Measurements from ENCODE around the gene LRRC4B. TPM values are rescaled to one million over a fixed set of nuclear protein-coding genes. Genes with fewer than 3 reads are reported as not detected.

Gene LRRC4B
- total RNA-seq, 1 donor from 2014 or later = not detected

DNA sequence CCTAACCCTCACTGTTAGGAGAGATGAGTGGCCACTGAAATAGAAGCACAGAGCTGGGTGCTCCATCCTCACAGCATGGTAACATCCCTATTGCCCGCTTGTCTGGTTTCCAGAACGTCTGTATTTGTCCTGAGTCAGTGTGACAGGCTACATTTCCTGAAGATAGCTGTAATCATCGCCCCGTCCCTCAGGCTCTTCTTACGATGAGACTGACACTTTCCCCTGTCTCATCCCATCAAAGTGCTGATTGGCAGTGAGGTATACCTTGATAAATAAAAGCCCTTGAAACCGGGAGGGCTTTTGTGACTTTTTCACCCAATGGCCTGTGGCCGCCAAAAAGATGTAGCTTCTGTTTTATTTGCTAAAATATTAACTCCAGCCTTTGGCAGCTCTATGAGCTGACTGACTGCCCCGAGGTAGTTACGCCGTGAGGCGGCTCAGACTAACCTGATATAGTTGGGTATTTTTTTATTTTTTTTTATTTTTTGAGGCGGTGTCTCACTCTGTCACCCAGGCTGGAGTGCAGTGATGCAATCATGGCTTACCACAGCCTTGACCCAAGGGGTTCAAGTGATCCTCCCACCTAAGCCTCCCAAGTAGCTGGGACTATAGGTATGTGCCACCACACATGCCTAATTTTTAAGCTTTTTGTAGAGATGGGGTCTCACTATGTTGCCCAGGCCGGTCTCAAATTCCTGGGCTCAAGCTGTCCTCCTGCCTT is 5.7 kb upstream of the LRRC4B start:
- no peak for DNase-seq (ENCODE audit: extremely low read depth, low read depth, low spot score)

DNA sequence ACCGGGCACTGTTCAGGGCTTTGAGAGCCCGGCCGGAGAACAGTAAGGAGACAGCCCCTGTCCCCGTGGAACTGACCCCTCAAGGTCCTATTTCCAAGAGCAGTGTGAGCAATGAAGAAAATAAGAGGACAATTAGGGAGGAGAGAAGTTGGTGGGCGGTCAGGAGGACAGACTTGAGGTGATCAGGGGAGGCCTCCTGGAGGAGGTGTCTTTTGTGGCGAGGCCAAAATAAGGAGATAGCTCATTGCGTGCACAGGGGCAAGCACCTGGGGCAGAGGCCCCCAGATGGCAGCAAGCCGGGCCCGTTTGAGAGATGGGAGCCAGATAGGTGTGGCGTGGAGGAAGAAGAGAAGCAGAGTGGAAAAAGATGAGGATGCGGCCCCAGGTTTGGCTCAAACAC is 2.8 kb upstream of the LRRC4B start:
- no peak for DNase-seq (ENCODE audit: extremely low read depth, low read depth, low spot score)

DNA sequence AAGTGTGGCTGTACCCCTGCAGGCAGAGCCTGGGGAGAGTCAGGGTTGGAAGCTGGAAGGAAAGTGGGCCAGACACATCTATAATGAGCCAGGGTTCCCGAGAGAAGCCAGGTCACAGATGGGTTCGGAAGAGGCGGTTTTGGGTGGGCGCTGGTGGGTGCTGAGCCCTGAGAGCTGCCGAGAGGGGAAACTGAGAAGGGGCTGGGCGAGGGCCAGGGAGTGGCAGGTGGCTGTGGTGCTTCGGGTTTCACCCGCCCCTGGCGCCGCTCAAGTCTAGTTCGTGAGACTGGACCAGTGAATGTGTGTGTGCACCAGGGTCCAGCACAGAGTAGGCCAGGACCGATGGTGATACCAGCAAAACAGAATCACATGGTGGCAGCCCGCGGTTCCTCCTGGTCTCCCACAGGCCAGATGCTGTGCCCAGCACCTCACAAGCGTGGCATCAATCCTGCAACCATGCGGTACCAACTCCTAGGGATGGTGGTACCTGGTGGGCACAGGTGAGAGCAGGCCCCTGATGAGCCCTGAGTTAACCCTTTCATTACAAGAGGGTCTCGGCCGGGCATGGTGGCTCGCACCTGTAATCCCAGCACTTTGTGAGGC is 1.8 kb upstream of the LRRC4B start:
- no peak for DNase-seq (ENCODE audit: extremely low read depth, low read depth, low spot score)

DNA sequence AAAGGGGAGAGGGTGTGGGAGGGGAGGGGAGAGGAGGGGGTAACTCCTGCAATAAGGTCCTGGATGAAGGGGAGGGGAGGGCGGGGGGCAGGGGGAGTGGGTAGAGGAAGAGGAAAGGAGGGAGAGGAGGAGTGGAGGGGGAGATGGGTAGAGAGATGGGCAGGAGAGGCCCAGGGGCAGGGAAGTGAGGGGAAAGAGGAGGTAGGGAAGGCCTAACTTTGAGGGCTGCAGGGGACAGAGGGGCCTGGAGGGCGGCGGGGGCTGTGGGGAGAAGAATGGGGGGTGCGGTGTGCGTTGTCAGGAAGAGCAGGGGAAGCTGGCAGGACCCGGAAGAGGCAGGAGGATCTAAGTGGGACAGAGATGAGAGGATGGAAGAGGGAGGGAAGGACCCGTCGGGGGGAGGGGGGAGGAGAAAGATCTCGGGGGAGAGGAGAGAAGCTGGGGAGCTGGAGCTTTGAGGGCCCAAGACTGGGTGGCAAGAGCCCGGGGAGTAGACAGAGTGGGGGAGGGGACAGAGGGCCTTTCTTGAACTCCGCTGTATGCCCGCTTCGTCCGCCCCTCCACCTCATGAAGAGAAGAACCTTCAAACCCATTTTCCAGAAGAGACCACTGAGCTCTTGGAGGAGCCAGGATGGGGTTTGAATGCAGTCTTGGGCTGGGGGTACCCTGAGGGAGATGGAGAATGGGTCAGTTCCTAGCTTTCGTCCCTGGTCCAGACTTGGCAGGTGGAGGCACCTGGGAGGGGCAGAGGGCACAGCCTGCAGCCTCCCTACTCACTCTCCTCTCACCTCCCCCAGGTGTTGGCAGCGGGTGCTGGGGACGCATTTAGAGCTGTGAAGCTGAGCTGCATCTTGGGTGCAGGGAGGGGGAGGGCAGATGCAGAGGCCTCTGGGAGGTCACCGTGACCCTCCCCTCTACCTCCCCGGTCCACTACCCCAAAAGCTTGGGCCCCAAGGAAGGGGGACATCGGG is 778 bp upstream of the LRRC4B start:
- DNase-seq (ENCODE audit: extremely low read depth, low read depth, low spot score) = no peak

DNA sequence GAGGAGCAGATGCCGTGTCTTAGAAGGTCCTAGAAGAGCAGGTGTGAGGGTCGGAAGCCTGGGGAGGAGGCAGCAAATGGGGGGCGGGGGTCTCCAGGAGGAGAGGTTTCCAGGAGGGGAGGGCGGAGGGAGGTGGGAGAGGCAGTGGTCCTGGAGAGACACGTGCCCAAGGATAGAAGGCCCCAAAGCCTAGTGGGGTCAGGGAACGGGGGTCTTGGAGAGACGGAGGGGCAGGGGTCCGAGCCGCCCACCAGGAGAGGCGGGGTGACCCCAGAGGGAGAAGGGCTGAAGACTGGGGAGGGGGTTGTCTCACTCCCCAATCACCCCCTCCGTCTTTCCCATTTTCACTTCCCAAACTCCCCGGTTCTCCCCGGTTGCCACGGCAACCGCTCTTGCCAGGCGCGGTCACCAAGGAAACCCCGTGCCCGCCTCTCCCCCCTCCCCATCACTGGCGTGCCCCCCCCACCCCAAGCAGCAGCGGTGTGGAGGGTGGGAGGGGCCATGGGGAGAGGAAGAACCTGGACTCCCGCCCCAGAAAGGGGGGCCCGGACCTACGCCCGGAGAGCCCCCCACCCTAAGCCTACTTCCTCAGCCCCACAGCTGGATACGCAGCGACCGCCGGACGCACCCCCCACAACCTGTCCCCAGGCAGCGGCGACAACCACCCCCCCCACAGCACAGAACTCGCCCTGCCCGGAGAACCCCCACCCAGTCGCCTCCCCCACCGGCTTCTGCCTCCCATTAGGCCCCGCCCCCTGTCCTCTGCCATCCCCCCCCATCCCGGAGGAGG is 988 bp downstream of the LRRC4B start:
- no peak for DNase-seq (ENCODE audit: extremely low read depth, low read depth, low spot score)

DNA sequence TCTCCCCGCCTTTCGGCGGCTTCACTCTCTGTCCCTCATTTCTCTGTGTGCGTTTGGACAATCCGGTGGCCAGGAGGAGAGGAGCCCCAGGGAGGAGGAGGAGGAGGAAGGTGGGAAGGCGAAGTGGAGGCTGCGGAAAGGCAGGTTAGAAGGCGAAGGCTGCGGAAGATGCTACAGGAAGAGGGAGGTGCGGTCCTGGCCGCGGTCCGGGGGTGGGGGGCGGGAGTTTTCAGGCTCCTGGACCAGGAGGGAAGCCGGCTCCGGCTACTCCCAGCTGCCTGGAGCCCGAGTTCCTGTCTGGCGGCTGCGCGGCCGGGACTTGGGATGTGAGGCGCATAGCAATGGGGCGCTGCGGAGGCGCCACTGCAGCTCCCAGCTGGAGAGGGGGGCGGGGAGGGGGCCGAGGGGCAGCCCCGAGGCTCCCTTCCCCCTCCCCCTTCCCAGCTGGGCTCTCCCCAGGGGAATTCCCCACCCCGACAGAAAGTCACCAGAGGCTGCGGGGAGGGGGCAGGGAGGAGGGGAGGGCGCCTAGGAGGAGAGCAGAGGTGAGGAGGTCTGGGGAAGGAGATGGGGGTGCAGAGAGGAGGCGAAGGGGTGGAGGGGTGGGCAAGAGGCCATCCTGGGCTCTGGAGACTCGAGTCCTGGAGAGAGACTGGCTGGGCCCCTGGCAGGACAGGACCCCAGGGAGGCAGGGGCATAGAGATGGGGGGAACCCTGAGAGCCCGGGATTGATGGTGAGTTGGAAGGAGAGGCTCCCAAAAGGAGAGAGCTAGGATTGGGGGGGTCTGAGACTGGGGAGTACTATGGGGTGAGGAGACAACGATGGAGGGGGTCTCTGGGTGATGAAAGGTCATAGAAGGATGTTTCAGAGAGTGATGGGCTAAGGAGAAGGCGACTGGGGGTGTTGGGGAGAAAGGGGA is 2.0 kb downstream of the LRRC4B start:
- no peak for DNase-seq (ENCODE audit: extremely low read depth, low read depth, low spot score)

DNA sequence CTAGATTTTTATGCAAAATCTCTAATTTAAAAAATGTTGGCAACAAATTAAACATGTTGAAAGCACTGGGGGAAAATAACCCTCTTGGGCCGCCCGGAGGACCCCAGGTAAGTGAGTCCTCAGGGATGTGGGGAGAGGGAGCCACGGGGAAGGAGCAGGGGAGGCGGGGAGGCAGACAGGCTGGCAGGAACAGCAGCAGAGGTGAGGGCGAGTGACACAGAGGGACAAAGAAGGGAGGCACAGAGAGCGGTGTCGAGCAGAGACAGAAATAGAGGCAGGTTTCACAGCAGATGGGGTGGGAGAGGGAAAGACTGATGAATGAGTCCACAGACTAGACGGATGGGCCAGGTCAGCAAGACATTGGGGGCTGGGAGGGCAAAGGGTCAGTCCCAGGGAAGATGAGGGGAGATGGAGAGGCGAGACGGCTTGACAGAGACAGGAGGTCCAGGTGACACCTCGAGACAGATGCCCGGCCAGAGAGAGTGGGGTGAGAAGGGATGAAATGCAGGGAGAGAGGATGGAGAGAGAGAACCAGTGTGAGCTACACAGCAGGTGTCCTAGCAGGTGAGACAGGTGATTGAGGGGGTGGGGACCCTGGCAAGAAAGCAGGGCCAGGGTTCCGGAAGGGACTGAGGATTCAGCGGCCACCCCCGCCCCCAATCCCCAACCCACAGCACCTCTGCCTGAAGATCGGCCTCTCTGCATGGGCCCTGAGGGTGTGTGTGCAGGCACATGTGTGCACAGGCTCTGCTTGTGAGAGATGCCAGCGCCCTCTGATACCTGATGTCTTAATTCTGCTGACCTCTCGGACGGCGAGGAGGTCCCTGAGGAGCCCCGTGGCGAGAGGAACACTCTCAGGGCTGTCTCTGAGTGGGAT is 3.8 kb downstream of the LRRC4B start:
- no peak for DNase-seq (ENCODE audit: extremely low read depth, low read depth, low spot score)

DNA sequence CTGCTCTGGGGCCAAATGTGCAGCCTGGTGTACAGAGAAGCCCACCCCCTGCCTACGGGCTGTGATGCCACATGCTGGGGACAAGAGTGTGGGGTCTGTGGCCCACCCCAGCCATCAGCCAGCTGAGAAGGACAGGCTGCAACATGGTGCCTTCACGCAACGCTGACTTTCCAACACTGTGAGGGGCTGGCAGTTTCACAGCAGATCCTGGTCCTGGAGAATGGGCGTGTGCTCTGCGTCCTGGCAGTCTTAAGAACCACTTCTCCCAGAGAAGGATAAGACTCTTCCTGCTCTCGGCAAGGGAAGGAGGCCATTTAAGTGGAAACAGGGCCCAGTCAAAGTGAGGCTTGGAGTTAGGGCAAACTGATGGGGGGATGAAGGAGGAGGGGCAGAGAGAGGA is 4.6 kb downstream of the LRRC4B start:
- no peak for DNase-seq (ENCODE audit: extremely low read depth, low read depth, low spot score)

DNA sequence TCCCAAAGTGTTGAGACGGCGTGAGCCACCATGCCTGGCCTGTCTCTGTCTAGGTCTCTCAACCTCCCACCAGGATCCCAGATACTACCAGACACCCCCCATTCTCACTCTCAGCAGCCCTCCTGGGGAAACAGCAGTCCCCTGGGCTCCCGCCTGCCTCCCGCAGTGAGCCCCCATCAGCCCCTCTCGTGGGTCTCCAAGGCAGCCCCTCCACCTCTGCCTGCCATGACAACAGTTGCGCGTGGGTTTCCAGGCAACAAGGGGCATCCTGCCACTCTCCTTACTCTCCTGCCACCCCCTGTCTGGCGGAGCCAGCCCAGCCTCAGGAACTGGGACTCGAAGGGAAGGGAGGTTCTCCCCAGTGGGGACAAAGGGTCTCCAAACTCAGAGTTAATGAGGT is 5.2 kb downstream of the LRRC4B start:
- no peak for DNase-seq (ENCODE audit: extremely low read depth, low read depth, low spot score)

DNA sequence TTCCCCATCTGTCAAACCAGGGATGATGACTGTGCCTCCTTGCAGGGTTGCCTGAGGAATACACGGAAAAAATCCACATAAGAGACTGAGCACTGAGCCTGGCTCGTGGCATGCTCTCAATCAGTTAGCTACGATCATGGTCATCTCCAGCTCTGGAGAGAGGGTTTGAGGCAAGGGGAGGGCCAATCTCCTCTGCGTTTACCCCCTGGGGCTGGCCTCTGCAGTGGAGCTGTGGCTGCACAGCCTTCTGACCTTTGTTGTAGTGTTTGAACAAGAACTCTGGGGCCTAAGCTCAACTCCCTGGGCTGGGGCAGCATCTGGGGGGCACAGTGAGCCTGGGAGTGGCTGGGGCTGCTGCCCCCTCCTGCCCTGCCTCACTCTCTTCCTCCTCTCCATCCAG is 5.9 kb downstream of the LRRC4B start:
- no peak for DNase-seq (ENCODE audit: extremely low read depth, low read depth, low spot score)

DNA sequence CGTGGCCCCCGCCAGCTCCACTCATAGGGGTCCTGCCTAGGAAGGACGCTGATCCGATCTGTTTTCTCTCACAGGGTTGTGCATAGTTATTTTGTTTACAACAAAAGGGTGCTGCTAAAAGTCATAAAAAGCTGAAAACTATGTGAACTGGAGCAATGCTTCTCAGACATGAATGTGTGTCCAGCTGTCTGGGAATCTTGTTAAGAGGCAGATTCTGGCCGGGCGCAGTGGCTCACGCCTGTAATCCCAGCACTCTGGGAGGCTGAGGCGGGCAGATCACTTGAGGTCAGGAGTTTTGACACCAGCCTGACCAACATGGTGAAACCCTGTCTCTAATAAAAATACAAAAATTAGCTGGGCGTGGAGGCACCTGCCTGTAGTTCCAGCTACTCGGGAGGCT is 8.6 kb downstream of the LRRC4B start:
- no peak for DNase-seq (ENCODE audit: extremely low read depth, low read depth, low spot score)

DNA sequence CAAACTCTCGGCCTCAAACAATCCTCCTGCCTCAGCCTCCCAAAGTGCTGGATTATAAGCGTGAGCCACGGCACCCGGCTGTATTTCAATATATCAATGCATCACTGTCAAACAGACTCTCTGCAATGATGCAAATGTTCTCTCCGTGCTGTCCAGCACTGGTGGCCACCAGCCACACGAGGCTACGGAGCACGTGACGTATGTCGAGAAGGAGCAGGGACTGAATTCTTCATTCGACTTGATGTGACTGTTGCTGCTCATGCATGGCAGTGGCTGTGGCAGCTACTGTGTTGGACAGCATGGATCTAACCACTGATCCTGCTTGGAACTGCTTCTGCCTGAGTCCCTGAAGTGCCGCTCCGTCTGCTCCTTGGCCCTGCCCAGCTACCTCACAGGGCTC is 9.8 kb downstream of the LRRC4B start:
- no peak for DNase-seq (ENCODE audit: extremely low read depth, low read depth, low spot score)

DNA sequence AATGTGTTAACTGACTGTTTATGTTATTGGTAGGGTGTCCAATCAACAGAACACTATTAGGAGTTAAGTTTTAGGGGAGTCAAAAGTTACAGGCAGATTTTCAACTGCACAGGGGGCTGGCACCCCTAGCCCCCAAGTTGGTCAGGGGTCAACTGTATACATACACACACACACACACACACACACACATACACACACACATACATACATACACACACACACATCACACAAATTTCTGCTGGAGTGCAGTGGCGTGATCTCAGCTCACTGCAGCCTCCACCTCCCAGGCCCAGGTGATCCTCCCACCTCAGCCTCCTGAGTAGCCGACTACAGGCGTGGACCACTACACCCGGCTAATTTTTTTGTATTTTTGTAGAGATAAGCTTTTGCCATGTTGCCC is 10.2 kb downstream of the LRRC4B start:
- no peak for DNase-seq (ENCODE audit: extremely low read depth, low read depth, low spot score)

DNA sequence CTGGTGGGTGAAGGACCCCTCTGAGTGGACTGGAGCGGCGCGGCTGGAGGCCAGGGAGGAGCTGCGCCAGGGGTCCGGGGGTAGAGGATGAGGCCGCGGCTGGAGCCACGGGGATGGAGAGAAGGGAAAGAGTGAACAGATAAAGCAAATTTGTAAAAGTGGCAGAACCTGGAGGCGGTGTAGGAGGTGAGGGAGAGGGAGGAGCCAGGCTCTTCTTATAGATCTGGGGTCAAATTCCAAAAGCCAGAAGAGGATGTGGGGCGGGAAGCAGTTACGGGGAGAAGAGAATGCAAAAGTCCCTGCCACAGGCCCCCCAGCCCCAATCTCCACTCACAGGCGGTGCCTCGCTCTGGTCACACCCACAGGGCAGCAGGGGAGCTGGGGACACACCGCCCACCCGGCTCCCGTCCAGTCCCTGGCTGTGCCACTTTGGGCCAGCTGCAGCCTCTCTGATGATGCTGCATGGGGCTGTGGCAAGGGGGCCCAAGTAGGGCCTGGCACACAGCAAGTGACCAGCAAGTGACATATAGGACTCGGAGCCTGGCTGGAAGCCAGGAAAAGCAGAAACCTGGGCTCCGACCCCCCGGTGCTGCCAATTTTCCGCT is 11.1 kb downstream of the LRRC4B start:
- DNase-seq (ENCODE audit: extremely low read depth, low read depth, low spot score) = no peak

DNA sequence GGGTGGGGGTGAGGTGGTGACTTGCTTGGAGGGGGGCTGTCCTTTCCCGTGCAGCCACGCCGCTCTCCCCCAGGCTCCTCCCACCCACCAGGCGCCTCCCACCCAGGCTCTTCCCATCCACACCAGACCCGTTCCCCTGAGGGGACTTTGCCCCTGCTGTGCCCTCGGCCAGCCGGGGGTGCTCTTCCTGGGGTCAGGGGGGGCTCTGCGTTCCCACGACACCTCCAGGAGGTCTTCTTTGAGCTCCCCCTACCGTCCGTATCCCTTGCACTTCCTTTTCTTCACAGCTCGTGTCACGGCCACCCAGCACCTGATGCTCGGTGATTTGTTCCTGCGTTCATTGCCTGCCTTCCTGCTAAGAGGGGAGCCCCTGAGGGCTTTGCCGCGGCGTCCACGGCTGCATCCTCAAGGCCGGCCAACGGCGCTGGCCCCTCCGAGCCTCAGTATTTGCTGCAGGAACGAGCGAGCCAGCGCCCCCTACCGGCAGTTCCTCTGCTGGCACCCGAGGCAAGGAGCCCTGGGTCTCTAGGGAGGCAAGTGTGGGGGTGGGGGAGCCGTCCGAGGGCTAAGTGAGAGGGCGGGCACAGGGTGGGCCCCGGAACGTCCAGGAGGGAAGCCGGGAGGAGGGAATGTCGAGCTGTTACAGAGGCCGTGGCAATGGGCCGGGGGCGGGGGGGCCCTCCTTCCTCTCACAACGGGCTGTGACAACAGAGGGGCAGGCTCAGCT is 11.8 kb downstream of the LRRC4B start:
- no peak for DNase-seq (ENCODE audit: extremely low read depth, low read depth, low spot score)

DNA sequence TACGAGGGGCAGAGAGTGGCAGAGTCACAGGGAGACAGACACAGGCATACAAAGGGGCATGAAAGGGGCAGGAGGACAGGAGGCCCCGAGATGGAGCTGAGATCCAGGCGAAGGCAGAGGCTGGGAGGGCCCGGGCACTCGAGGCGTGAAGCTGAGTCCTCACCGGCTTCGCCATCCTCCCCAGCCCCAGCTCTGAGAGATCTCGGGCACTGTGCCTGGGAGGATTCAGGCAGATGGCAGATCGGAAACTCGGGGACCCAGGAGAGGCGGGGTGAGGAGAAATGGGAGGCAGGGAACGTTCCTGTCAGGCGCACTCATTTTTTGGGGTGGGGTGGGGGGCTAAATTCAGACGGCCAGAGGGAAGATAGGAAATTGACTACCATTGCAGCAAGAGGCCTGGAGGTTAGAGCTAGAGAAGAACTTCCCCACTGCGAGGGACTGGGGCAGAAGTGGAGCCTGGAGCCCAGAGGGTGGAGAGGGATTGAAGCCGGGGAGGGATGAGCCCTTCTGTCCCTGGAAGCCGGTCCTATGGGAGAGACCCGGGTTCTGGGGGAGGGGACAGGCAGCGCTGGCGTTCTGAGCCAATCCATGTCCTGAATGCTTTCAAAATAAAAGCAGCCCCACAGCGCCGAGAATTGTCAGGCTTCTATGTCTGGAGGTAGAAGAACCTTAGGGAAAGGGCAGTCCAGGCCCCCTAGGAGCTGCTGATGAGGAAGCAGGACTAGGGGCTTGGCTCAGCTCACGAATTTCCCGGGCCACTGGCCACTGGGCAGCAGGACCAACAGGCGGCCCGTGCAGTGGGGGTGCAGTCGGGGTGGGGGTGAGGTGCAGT is 12.6 kb downstream of the LRRC4B start:
- DNase-seq (ENCODE audit: extremely low read depth, low read depth, low spot score) = no peak

DNA sequence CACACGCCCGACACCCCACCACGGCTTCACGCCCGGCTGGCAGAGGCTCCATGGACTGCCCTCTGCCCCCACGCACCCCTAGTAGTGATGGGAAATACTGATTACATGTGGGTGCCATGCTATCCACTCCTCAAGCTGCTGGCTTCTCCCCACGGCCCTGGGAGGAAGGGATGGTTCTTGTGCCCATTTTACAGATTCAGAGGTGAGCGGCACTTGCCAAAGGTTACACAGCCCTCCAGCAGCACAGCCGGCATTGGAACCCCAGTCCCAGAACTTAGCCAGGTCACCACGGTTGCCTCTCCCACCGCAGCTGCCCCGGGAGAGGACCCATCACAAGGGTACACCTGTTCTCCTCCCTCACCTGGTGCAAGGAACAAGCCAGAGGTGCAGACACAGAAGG is 13.2 kb downstream of the LRRC4B start:
- no peak for DNase-seq (ENCODE audit: extremely low read depth, low read depth, low spot score)

Data from glomerular endothelial cell (primary cell).